GM18505 (cell line): Measurements from ENCODE around the gene ZCCHC24.

Source experiments
- ATAC-seq: cut with Tn5 transposase; IDR thresholded peaks from one replicate; pipeline ENCODE4 v1.9.1; 2021; ENCODE audit not compliant: unreplicated experiment
- POLR2A ChIP-seq: IDR thresholded peaks from 4 replicates; pipeline ENCODE4 v1.6.1; 2011; ENCODE audit warnings: borderline replicate concordance; ENCODE audit not compliant: insufficient read depth, insufficient read length; ENCODE audit errors: extremely low read depth

Gene ZCCHC24

GRCh38 chr10:79427965-79428364 lies 17.5 kb downstream of the ZCCHC24 start:
- ATAC-seq: no peak
- no peak for TF ChIP-seq POLR2A

GRCh38 chr10:79425074-79425532 lies 20.3 kb downstream of the ZCCHC24 start:
- TF ChIP-seq POLR2A: no peak
- no peak for ATAC-seq

GRCh38 chr10:79424221-79425073 lies 21.0 kb downstream of the ZCCHC24 start:
- ATAC-seq: no peak
- no peak for TF ChIP-seq POLR2A

- ATAC-seq: no peak
These were observed 23.1 kb downstream of the ZCCHC24 start for GRCh38 chr10:79422178-79422892.

GRCh38 chr10:79420974-79421688 lies 24.3 kb downstream of the ZCCHC24 start:
- ATAC-seq: no peak
- TF ChIP-seq POLR2A: no peak

More at GRCh38 chr10:79422178-79422892, 23.1 kb downstream of the ZCCHC24 start:
- no peak for TF ChIP-seq POLR2A

GRCh38 chr10:79418886-79419595 lies 26.4 kb downstream of the ZCCHC24 start:
- no peak for ATAC-seq
- TF ChIP-seq POLR2A: no peak

GRCh38 chr10:79418274-79418673 lies 27.1 kb downstream of the ZCCHC24 start:
- ATAC-seq: no peak
- TF ChIP-seq POLR2A: no peak

GRCh38 chr10:79417731-79418130 lies 27.7 kb downstream of the ZCCHC24 start:
- TF ChIP-seq POLR2A: no peak
- no peak for ATAC-seq

- TF ChIP-seq POLR2A: no peak
- ATAC-seq: no peak
These were observed 28.2 kb downstream of the ZCCHC24 start for GRCh38 chr10:79417266-79417665.

GRCh38 chr10:79416578-79417255 lies 28.7 kb downstream of the ZCCHC24 start:
- TF ChIP-seq POLR2A: no peak
- ATAC-seq: no peak

- no peak for ATAC-seq
- TF ChIP-seq POLR2A: no peak
These were observed 29.5 kb downstream of the ZCCHC24 start for GRCh38 chr10:79415736-79416577.

GRCh38 chr10:79414714-79415113 lies 30.7 kb downstream of the ZCCHC24 start:
- no peak for TF ChIP-seq POLR2A
- ATAC-seq: no peak

GRCh38 chr10:79413196-79413595 lies 32.2 kb downstream of the ZCCHC24 start:
- ATAC-seq: no peak

More at GRCh38 chr10:79413196-79413595, 32.2 kb downstream of the ZCCHC24 start:
- TF ChIP-seq POLR2A: no peak
